HepG2 (cell line): ENCODE measurements around the gene TSHZ1. TPM values are rescaled to one million over a fixed set of nuclear protein-coding genes. Genes with fewer than 3 reads are reported as not detected.

Source experiments
- ATAC-seq: fragments of 200-7000 bp; cut with Tn5 transposase; 3 replicates; pipeline ENCODE4 v1.9.1; 2020; ENCODE audit warnings: mild to moderate bottlenecking, moderate library complexity
- BruUV-seq: library from RNA; stranded (reverse); fragments of 400-500 nt; replicated peaks from 2 replicates; lab custom pipeline; 2021; lab: Mats Ljungman, UMichigan
- CTCF ChIA-PET: fragments of 300-600 bp; formaldehyde crosslinking; extraction: SDS; loops from one replicate; lab custom pipeline; 2021; ENCODE audit warnings: low total read pairs, inconsistent platforms, low intra/inter-chr PET ratio; lab: Yijun Ruan, JAX
- POLR2A ChIA-PET: fragments of 350-600 bp; sonication (Branson Sonifier 250); formaldehyde crosslinking; loops from one replicate; lab custom pipeline; 2020; ENCODE audit warnings: antibody characterized with exemption, inconsistent platforms; lab: Yijun Ruan, JAX
- DNase-seq: peaks from one replicate; pipeline ENCODE4 v3.0.0-alpha.2; 2015; ENCODE audit warnings: low spot score
- FAIRE-seq: peaks from 3 replicates; lab custom pipeline; 2011; peaks lifted over from hg19 to GRCh38; lab: Jason Lieb, UNC
- H2AFZ ChIP-seq: one replicate; pipeline ENCODE4 v1.6.1; 2011; ENCODE audit warnings: low read length, inconsistent platforms
- H3K27ac ChIP-seq: fragments of 300-600 bp; 3 replicates; pipeline ENCODE4 v1.8.0; 2011; ENCODE audit warnings: mixed run types, mild to moderate bottlenecking, mixed read lengths, low read length, inconsistent platforms; ENCODE audit not compliant: insufficient read depth; ENCODE audit errors: extremely low read length
- H3K27me3 ChIP-seq, 2 experiments: fragments of 200-600 bp in 1 of 2; 2 replicates in 1 of 2; 3 replicates in 1 of 2; pipeline versions ENCODE4 v1.6.0 to v1.8.0; 2011; ENCODE audit warnings: low read length in 2 of 2, mild to moderate bottlenecking in 2 of 2, moderate library complexity in 2 of 2, inconsistent platforms in 1 of 2; ENCODE audit not compliant: insufficient read depth in 2 of 2, control insufficient read depth in 1 of 2
- H3K36me3 ChIP-seq, 2 experiments: fragments of 200-600 bp in 1 of 2; replicated peaks in 1 of 2; 2 replicates in 1 of 2; 3 replicates in 1 of 2; pipeline versions ENCODE4 v1.5.1 to v1.8.0; 2011; ENCODE audit warnings: low read length in 2 of 2, inconsistent platforms in 1 of 2; ENCODE audit not compliant: insufficient read depth in 2 of 2, control insufficient read depth in 1 of 2
- H3K4me1 ChIP-seq: 2 replicates; pipeline ENCODE4 v1.5.1; 2012; ENCODE audit warnings: low read length, inconsistent platforms; ENCODE audit not compliant: insufficient read depth
- H3K4me2 ChIP-seq: 2 replicates; pipeline ENCODE4 v1.6.0; 2011; ENCODE audit warnings: low read depth, low read length, inconsistent platforms
- H3K4me3 ChIP-seq, 3 experiments: fragments of 200-600 bp in 1 of 3; sonication (generic), shearing (Covaris generic) in 1 of 3; replicated peaks in 1 of 3; 2 replicates each; pipeline ENCODE4 v1.5.1; 2011 to 2016; ENCODE audit warnings: low read length in 3 of 3, inconsistent platforms in 2 of 3, low read depth in 2 of 3, mild to moderate bottlenecking in 2 of 3, control low read depth in 1 of 3, mixed read lengths in 1 of 3; ENCODE audit not compliant: insufficient read depth in 1 of 3
- H3K79me2 ChIP-seq: one replicate; pipeline ENCODE4 v1.6.1; 2011; ENCODE audit warnings: low read length, inconsistent platforms; ENCODE audit not compliant: insufficient read depth
- H3K9ac ChIP-seq: 2 replicates; pipeline ENCODE4 v1.6.0; 2011; ENCODE audit warnings: mild to moderate bottlenecking, low read depth, low read length, inconsistent platforms; ENCODE audit not compliant: insufficient read depth
- H3K9me3 ChIP-seq: 2 replicates; pipeline ENCODE4 v1.5.1; 2012; ENCODE audit warnings: mild to moderate bottlenecking, low read length
- H4K20me1 ChIP-seq: 2 replicates; pipeline ENCODE4 v1.6.0; 2011; ENCODE audit warnings: inconsistent platforms, mild to moderate bottlenecking, low read length, moderate library complexity; ENCODE audit not compliant: insufficient read depth
- FOXJ3 ChIP-seq: sonication (generic); formaldehyde crosslinking; IDR thresholded peaks from 2 replicates; pipeline ENCODE4 v1.4.0; 2020; ENCODE audit warnings: missing genetic modification reagents, mild to moderate bottlenecking, borderline replicate concordance
- JARID2 ChIP-seq: sonication (generic); formaldehyde crosslinking; IDR thresholded peaks from 2 replicates; pipeline ENCODE4 v1.8.1; 2023; ENCODE audit warnings: missing genetic modification reagents, inconsistent platforms; ENCODE audit not compliant: insufficient replicate concordance
- KAT8 ChIP-seq: IDR thresholded peaks from 2 replicates; pipeline ENCODE4 v1.6.1; 2016; ENCODE audit warnings: missing genetic modification reagents, missing compliant biosample characterization
- LCORL ChIP-seq, 2 experiments: fragments of 450-650 bp in 1 of 2; sonication (generic) in 1 of 2; formaldehyde crosslinking in 1 of 2; IDR thresholded peaks; 2 replicates each; pipeline versions ENCODE4 v1.5.0 to v1.6.1; 2017 to 2020; ENCODE audit warnings: antibody characterized with exemption in 1 of 2, missing genetic modification reagents in 1 of 2
- ZNF121 ChIP-seq: sonication (generic); formaldehyde crosslinking; IDR thresholded peaks from 2 replicates; pipeline ENCODE4 v1.5.0; 2020; ENCODE audit warnings: mild to moderate bottlenecking, missing genetic modification reagents
- ZNF24 ChIP-seq: fragments of 450-650 bp; IDR thresholded peaks from 2 replicates; pipeline ENCODE4 v1.6.1; 2017; ENCODE audit warnings: antibody characterized with exemption, mild to moderate bottlenecking
- ZNF547 ChIP-seq: sonication (generic); formaldehyde crosslinking; IDR thresholded peaks from 2 replicates; pipeline ENCODE4 v1.5.1; 2020; ENCODE audit warnings: mild to moderate bottlenecking, missing genetic modification reagents
- ZNF747 ChIP-seq: sonication (generic); formaldehyde crosslinking; IDR thresholded peaks from 2 replicates; pipeline ENCODE4 v1.8.1; 2023; ENCODE audit warnings: missing genetic modification reagents, mild to moderate bottlenecking, borderline replicate concordance
- ZNF841 ChIP-seq: sonication (generic); formaldehyde crosslinking; IDR thresholded peaks from 2 replicates; pipeline ENCODE4 v1.8.1; 2023; ENCODE audit warnings: missing genetic modification reagents, borderline replicate concordance
- ZSCAN9 ChIP-seq: IDR thresholded peaks from 2 replicates; pipeline ENCODE4 v1.6.1; 2016; ENCODE audit warnings: borderline replicate concordance
- WGBS: methylation state at CpG from one replicate; pipeline ENCODE4 v1.1.6; 2017; ENCODE audit warnings: low lambda C conversion rate; 5-methylcytosine and 5-hydroxymethylcytosine counted together
- in situ Hi-C: cut with HindIII; loops from 2 replicates; pipeline ENCODE4 v1.10.0; 2017; ENCODE audit warnings: low pct_unique_long_range_greater_than_20kb; ENCODE audit not compliant: extremely low pct_ligation_motif_present
- intact Hi-C: fragments of 100-400 bp; cut with micrococcal nuclease; formaldehyde crosslinking; loops from one replicate; pipeline ENCODE4 v1.10.0; 2022; ENCODE audit not compliant: unreplicated experiment
- polyA plus RNA-seq, 8 experiments: library from polyadenylated mRNA; depleted of rRNA in 3 of 8; stranded (reverse) in 7 of 8; unstranded in 1 of 8; fragments of >200 nt; fragmentation: Illumina TruSeq in 4 of 8; extraction: Trizol in 4 of 8; gene quantifications; 2 replicates each; pipeline versions ENCODE4 v1.2.1 to v1.2.3, GENCODE V29; 2011 to 2016; ENCODE audit warnings: low read depth in 4 of 8, missing spikeins in 1 of 8, mixed read lengths in 1 of 8; ENCODE audit not compliant: insufficient read depth in 1 of 8
- total RNA-seq, 5 experiments: library from RNA; depleted of rRNA; stranded (reverse); fragments of >200 nt; fragmentation: Illumina TruSeq; extraction: Trizol; gene quantifications; 2 replicates each; pipeline ENCODE4 v1.2.3, GENCODE V29; 2016; ENCODE audit warnings: low read depth in 1 of 5
- TF ChIP-seq, protein P1 (sequence below): sonication (generic); formaldehyde crosslinking; IDR thresholded peaks from 2 replicates; pipeline ENCODE4 v1.5.0; 2020; ENCODE audit warnings: missing genetic modification reagents

TSHZ1 gene
- total and polyA plus RNA-seq, 2 of the 13 experiments (the other 11 are each of a cell fraction or from before 2014, with no cell fraction given), result 2.5 to 2.7 TPM

DNA sequence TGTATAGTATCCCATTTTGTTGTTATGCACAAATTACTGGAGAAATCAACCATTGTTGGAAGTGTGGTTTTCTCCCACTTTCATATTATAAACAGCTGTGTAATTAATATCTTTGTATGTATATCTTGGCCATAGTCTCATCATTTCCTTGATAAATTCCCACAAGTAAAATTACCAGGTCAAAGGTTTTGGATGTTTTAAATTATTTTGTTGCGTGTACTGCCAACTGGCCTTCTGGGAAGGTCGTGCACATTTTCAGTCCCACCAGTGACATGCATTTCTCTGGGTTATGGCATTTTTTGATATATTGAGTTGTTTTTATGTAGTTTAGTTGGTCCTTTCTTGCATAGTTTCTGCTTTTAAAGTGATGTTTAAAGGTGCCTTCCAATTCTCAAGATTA lies 41.5 kb downstream of the TSHZ1 start (continued):
- TF ChIP-seq ZNF547 (CRISPR knock-in tag), result no peak
- no peak for TF ChIP-seq ZNF121
- TF ChIP-seq JARID2 (CRISPR knock-in tag), result no peak
- no peak for TF ChIP-seq ZNF747 (CRISPR knock-in tag)
- no peak for TF ChIP-seq ZSCAN9 (CRISPR knock-in tag)
- no peak for TF ChIP-seq LCORL (IDR thresholded peaks at IDR 0.05)
- TF ChIP-seq LCORL (CRISPR knock-in tag; IDR thresholded peaks at IDR 0.05), result no peak

DNA sequence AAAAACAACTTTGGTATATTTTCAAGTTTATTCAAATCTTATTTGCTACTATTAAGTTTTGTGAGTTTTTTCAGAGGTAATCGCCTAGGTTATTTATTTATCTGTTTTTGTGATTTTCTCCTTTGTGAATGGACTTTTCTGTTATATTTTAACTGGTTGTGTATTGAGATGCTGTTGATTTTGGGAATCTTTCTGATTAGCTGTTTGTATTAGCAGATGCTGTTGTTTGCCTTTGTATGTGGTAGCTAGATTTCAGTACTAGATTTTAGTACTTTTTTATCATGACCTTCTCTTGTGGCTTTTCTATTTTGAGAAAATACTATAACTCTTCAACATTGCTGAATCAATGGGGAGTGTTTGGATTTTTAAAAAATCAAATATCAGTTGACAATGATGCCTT lies 42.4 kb downstream of the TSHZ1 start:
- Histone ChIP-seq H2AFZ (no peak overlapping the region), H3K9ac (no peak overlapping the region), H3K9me3 (no peaks in the 10 kb centered on the region), H3K27me3 (no peaks in the 10 kb centered on the region), H3K79me2 (peaks cover 5% of the 10 kb centered on the region), H3K4me2 (no peak overlapping the region), H3K4me3 (no peak overlapping the region), H3K36me3 (no peaks in the 10 kb centered on the region), H4K20me1 (no peaks in the 10 kb centered on the region), H3K4me1 (peaks cover 17% of the 10 kb centered on the region), H3K27ac (no peak overlapping the region)
- intact Hi-C loops (no loop called here), in situ Hi-C loops (no loop called here)
- FAIRE-seq (no peak), DNase-seq (no peak), ATAC-seq (no peak)
- CTCF ChIA-PET, result no interaction called here
- POLR2A ChIA-PET, result no interaction called here
- TF ChIP-seq, protein P1, sequence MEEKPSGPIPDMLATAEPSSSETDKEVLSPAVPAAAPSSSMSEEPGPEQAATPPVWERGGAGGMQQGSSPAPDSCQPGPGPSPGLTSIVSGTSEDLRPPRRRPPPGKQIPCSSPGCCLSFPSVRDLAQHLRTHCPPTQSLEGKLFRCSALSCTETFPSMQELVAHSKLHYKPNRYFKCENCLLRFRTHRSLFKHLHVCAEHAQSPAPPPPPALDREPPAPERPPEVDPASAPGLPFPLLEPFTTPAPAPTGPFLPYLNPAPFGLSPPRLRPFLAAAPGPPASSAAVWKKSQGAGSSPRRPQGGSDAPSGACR (CRISPR knock-in tag), result no peak
- TF ChIP-seq ZNF24 (no peak), FOXJ3 (CRISPR knock-in tag) (no peak), ZNF841 (CRISPR knock-in tag) (no peak), KAT8 (no peak)
- BruUV-seq, result no TSS peak
- 85% methylated on average over 1 of the region's 1 CpG for WGBS
